Hepatocyte (in vitro differentiated cells): Measurements from ENCODE around the gene C5AR2. TPM values are rescaled to one million over a fixed set of nuclear protein-coding genes. Genes with fewer than 3 reads are reported as not detected.

Source experiments
- DNase-seq: peaks from one replicate; pipeline ENCODE4 v3.0.0-alpha.2; 2016; ENCODE audit warnings: low spot score
- H2AFZ ChIP-seq: fragments of 200-600 bp; sonication (generic); 2 replicates; pipeline ENCODE4 v1.6.0; 2016; ENCODE audit warnings: antibody characterized with exemption, mild to moderate bottlenecking
- H3K27ac ChIP-seq: fragments of 200-600 bp; sonication (generic); 2 replicates; pipeline ENCODE4 v1.5.1; 2016; ENCODE audit warnings: mild to moderate bottlenecking
- H3K27me3 ChIP-seq: fragments of 200-600 bp; sonication (generic); 2 replicates; pipeline ENCODE4 v1.6.1; 2016
- H3K36me3 ChIP-seq: fragments of 200-600 bp; sonication (generic); replicated peaks from 2 replicates; pipeline ENCODE4 v1.5.1; 2016; ENCODE audit warnings: low read depth; ENCODE audit not compliant: insufficient read depth
- H3K4me1 ChIP-seq: fragments of 200-600 bp; sonication (generic); 2 replicates; pipeline ENCODE4 v1.5.1; 2016; ENCODE audit warnings: mild to moderate bottlenecking, moderate library complexity; ENCODE audit not compliant: insufficient read depth
- H3K4me2 ChIP-seq: fragments of 200-600 bp; sonication (generic); 2 replicates; pipeline ENCODE4 v1.6.0; 2016
- H3K4me3 ChIP-seq: fragments of 200-600 bp; sonication (generic); 2 replicates; pipeline ENCODE4 v1.5.1; 2016; ENCODE audit warnings: mild to moderate bottlenecking
- H3K79me2 ChIP-seq: fragments of 200-600 bp; sonication (generic); 2 replicates; pipeline ENCODE4 v1.6.0; 2017; ENCODE audit warnings: mild to moderate bottlenecking
- H3K9me2 ChIP-seq: fragments of 200-600 bp; sonication (generic); replicated peaks from 2 replicates; pipeline ENCODE4 v1.6.0; 2017; ENCODE audit warnings: mild to moderate bottlenecking; ENCODE audit not compliant: insufficient read depth
- H3K9me3 ChIP-seq: fragments of 200-600 bp; sonication (generic); 2 replicates; pipeline ENCODE4 v1.5.1; 2016; ENCODE audit warnings: low read depth, mild to moderate bottlenecking
- H4K20me1 ChIP-seq: fragments of 200-600 bp; sonication (generic); 2 replicates; pipeline ENCODE4 v1.6.0; 2016; ENCODE audit warnings: mild to moderate bottlenecking; ENCODE audit not compliant: insufficient read depth, poor library complexity, severe bottlenecking
- EZH2 ChIP-seq: fragments of 200-600 bp; sonication (generic); IDR thresholded peaks from 2 replicates; pipeline ENCODE4 v1.6.1; 2016; ENCODE audit warnings: antibody characterized with exemption, mild to moderate bottlenecking, borderline replicate concordance
- EZH2phosphoT487 ChIP-seq: fragments of 200-600 bp; sonication (generic); IDR thresholded peaks from one replicate; pipeline ENCODE4 v1.6.1; 2018; ENCODE audit warnings: antibody characterized with exemption, mild to moderate bottlenecking, low read depth, moderate library complexity; ENCODE audit not compliant: unreplicated experiment, severe bottlenecking
- WGBS: methylation state at CpG from one replicate; pipeline ENCODE4 v1.1.6; 2016; ENCODE audit warnings: low lambda C conversion rate; ENCODE audit errors: missing lambda C conversion rate; 5-methylcytosine and 5-hydroxymethylcytosine counted together
- polyA plus RNA-seq: library from polyadenylated mRNA; unstranded; fragments of >200 nt; fragmentation: Nextera tagmentation; extraction: Ambion mirVana; gene quantifications from 2 replicates; pipeline ENCODE4 v1.2.1, GENCODE V29; 2016
- total RNA-seq: library from RNA; depleted of rRNA; stranded (reverse); fragments of >200 nt; gene quantifications from 2 replicates; pipeline ENCODE4 v1.2.3, GENCODE V29; 2014
- TF ChIP-seq, protein P1 (sequence below): fragments of 200-600 bp; sonication (generic); IDR thresholded peaks from 2 replicates; pipeline ENCODE4 v1.5.1; 2016; ENCODE audit warnings: antibody characterized with exemption, mild to moderate bottlenecking; ENCODE audit not compliant: poor library complexity

C5AR2 gene
- total and polyA plus RNA-seq, 2 experiments from 2014 or later = 0.53 TPM; not detected in 1

DNA sequence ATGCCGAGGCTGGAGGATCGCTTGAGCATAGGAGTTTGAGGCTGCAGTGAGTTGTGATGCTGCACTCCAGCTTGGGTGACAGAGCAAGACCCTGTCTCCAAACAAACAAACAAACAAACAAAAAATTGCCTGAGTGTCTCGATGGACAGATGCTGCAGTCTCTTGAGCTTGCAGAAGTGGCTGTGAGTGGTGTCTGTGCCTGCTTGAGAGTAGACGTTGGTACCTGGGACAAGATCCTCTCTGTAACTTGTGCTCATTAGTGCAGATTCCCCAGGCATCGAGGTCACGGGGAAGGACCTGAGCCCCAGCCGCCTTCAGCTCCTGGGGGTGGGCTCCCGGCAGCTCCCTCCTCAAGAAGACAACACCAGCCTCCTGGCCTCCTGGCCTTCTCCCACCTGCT, 8.6 kb upstream of the C5AR2 start:
- TF ChIP-seq, protein P1, sequence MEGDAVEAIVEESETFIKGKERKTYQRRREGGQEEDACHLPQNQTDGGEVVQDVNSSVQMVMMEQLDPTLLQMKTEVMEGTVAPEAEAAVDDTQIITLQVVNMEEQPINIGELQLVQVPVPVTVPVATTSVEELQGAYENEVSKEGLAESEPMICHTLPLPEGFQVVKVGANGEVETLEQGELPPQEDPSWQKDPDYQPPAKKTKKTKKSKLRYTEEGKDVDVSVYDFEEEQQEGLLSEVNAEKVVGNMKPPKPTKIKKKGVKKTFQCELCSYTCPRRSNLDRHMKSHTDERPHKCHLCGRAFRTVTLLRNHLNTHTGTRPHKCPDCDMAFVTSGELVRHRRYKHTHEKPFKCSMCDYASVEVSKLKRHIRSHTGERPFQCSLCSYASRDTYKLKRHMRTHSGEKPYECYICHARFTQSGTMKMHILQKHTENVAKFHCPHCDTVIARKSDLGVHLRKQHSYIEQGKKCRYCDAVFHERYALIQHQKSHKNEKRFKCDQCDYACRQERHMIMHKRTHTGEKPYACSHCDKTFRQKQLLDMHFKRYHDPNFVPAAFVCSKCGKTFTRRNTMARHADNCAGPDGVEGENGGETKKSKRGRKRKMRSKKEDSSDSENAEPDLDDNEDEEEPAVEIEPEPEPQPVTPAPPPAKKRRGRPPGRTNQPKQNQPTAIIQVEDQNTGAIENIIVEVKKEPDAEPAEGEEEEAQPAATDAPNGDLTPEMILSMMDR = no peak
- no peak for TF ChIP-seq EZH2phosphoT487
- no peak for TF ChIP-seq EZH2
- Histone ChIP-seq H3K27me3 (no peaks in the 10 kb centered on the region), H2AFZ (no peak overlapping the region), H3K4me1 (no peaks in the 10 kb centered on the region), H3K9me2 (no peaks in the 10 kb centered on the region), H3K4me2 (no peak overlapping the region), H3K9me3 (no peaks in the 10 kb centered on the region), H3K36me3 (no peaks in the 10 kb centered on the region), H3K4me3 (no peak overlapping the region), H4K20me1 (no peaks in the 10 kb centered on the region), H3K79me2 (no peaks in the 10 kb centered on the region), H3K27ac (no peak overlapping the region)
- DNase-seq = no peak
- WGBS = 87% methylated on average over 8 of the region's 8 CpGs

DNA sequence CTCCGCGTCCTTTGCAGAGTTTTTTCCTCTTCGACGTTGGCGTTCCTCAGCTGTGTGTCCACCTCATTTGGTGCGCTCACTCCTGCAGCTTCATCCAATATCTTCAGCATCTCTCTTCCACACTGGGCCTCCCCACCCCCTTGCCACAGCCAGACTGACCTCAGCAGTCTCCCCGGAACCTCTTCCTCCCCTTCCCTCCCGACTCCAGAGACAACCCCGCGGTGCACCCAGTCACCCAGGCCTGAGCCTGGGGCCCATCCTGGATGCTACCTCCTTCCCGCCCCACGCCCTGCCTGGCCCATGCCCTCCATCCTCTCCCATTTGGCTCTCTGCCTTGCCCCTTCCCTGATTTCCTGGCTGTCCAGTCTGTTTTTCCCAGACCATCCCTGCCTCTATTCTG, 8.1 kb upstream of the C5AR2 start:
- no peaks in the 10 kb centered on the region for H3K4me1 ChIP-seq
- no peak for DNase-seq
- no peak overlapping the region for H3K27ac ChIP-seq
- no peaks in the 10 kb centered on the region for H3K27me3 ChIP-seq
- H2AFZ ChIP-seq = no peak overlapping the region
- no peak for TF ChIP-seq EZH2
- TF ChIP-seq, protein P1 = no peak
- TF ChIP-seq EZH2phosphoT487 = no peak
- H3K4me3 ChIP-seq = no peak overlapping the region
- H3K9me3 ChIP-seq = no peaks in the 10 kb centered on the region
- no peaks in the 10 kb centered on the region for H4K20me1 ChIP-seq
- H3K9me2 ChIP-seq = no peaks in the 10 kb centered on the region
- H3K79me2 ChIP-seq = no peaks in the 10 kb centered on the region
- H3K4me2 ChIP-seq = no peak overlapping the region
- no peaks in the 10 kb centered on the region for H3K36me3 ChIP-seq
- 91% methylated on average over 9 of the region's 12 CpGs for WGBS

DNA sequence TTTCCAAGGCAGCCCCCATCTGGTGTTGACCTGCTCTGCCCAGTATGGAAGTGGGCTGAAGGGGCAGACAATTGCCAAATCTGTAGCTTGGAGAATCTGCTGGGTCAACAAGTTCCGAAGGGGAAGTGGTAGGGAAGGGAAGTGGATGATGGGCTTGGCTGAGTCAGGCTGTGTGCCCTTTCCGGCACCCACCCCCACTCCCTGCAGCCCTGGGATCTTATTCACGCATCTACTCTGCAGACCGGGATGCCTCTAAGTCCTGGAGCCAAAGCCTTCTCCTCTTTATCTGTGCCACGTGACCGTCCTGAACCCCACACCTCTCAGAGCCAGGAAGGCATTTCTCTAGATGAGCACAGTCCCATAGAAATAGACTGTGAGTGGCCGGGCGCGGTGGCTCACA, 7.5 kb upstream of the C5AR2 start:
- Histone ChIP-seq H3K9me3 (no peaks in the 10 kb centered on the region), H3K27ac (no peak overlapping the region), H3K4me1 (no peaks in the 10 kb centered on the region), H3K36me3 (no peaks in the 10 kb centered on the region), H3K79me2 (no peaks in the 10 kb centered on the region), H2AFZ (no peak overlapping the region), H3K4me3 (no peak overlapping the region), H3K27me3 (no peaks in the 10 kb centered on the region), H3K9me2 (no peaks in the 10 kb centered on the region), H4K20me1 (no peaks in the 10 kb centered on the region), H3K4me2 (no peak overlapping the region)
- 72% methylated on average over 9 of the region's 9 CpGs for WGBS
- no peak for DNase-seq
- TF ChIP-seq EZH2phosphoT487 (no peak), EZH2 (no peak)
- TF ChIP-seq, protein P1 = no peak

DNA sequence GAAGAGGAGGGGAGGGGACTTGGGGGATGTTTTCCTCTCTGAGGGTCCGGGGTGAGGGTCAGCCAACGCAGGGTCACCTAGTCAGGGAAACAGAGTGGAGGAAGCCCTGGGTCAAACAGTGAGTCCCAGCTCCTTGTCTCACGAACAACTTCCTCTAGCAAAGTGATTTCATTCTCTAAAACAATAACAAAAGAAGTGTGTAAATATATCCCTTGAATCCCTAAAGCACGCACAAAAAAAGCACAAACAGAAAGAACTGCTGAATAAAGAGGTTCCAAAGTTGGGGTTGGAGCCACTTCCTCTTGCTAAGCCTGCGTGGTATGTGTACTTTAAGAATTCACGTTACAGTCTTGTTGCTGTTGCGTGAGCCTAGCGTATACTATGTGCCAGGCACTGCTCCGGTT, 1.5 kb upstream of the C5AR2 start:
- Histone ChIP-seq H3K9me2 (no peaks in the 10 kb centered on the region), H3K79me2 (no peaks in the 10 kb centered on the region), H4K20me1 (no peaks in the 10 kb centered on the region), H3K4me1 (no peaks in the 10 kb centered on the region), H3K36me3 (no peaks in the 10 kb centered on the region), H2AFZ (no peak overlapping the region), H3K4me2 (no peak overlapping the region), H3K4me3 (no peak overlapping the region), H3K27ac (no peak overlapping the region), H3K9me3 (no peaks in the 10 kb centered on the region), H3K27me3 (no peaks in the 10 kb centered on the region)
- 68% methylated on average over 7 of the region's 9 CpGs for WGBS
- no peak for DNase-seq
- TF ChIP-seq EZH2phosphoT487 (no peak), EZH2 (no peak)
- TF ChIP-seq, protein P1 = no peak
